ENCODE measurements around the gene RETN.
A peak's percentile ranks its signal among the peaks of the same experiment; 100 is the strongest.

RETN gene

DNA sequence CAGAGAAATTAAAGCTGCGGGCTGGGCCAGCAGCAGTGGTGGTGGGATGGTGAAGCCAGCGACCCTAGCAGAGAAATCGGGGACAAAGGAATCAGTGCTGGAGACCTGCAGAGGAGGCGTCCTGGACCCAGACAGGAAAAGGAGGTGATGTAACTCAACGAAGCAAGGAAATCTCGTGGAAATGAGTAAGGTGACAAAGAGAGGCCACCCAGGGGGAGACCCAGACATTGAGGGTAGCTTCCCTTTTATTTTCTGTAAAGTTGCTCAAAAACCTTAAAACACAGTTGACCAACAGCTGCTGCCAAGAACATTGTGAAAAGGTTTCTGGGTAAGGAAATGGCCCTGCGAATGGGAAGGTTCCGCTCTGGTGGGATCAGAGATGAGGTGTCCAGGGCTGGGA lies 13.3 kb upstream of the RETN start:
- Histone ChIP-seq H3K9me2 (replicated peaks; ENCODE audit: control insufficient read depth, low read length) (no peaks in the 10 kb centered on the region), H3K27ac (ENCODE audit: low read depth, low read length) (no peak overlapping the region), H3F3A (ENCODE audit: control insufficient read depth, insufficient read depth) (no peaks in the 10 kb centered on the region), H3K4me2 (ENCODE audit: low read length) (no peak overlapping the region), H3K9me3 (ENCODE audit: control insufficient read depth, insufficient read depth, low read length) (no peaks in the 10 kb centered on the region), H3K4me3 (ENCODE audit: low read length) (no peak overlapping the region), H3K36me3 (ENCODE audit: control insufficient read depth, low read length) (no peaks in the 10 kb centered on the region), H3K4me1 (ENCODE audit: control insufficient read depth, low read length) (peaks cover 19% of the 10 kb centered on the region), H3K79me2 (ENCODE audit: control insufficient read depth, low read length) (no peaks in the 10 kb centered on the region), H4K20me1 (ENCODE audit: control insufficient read depth, insufficient read depth, low read depth, low read length) (no peaks in the 10 kb centered on the region), H3K27me3 (ENCODE audit: control insufficient read depth, low read length) (no peaks in the 10 kb centered on the region)
- TF ChIP-seq, protein P1, sequence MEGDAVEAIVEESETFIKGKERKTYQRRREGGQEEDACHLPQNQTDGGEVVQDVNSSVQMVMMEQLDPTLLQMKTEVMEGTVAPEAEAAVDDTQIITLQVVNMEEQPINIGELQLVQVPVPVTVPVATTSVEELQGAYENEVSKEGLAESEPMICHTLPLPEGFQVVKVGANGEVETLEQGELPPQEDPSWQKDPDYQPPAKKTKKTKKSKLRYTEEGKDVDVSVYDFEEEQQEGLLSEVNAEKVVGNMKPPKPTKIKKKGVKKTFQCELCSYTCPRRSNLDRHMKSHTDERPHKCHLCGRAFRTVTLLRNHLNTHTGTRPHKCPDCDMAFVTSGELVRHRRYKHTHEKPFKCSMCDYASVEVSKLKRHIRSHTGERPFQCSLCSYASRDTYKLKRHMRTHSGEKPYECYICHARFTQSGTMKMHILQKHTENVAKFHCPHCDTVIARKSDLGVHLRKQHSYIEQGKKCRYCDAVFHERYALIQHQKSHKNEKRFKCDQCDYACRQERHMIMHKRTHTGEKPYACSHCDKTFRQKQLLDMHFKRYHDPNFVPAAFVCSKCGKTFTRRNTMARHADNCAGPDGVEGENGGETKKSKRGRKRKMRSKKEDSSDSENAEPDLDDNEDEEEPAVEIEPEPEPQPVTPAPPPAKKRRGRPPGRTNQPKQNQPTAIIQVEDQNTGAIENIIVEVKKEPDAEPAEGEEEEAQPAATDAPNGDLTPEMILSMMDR (IDR thresholded peaks at IDR 0.05; ENCODE audit: low read depth, low read length, poor library complexity, severe bottlenecking): no peak
- no peak for TF ChIP-seq EZH2phosphoT487 (IDR thresholded peaks at IDR 0.05; ENCODE audit: borderline replicate concordance, low read length)

DNA sequence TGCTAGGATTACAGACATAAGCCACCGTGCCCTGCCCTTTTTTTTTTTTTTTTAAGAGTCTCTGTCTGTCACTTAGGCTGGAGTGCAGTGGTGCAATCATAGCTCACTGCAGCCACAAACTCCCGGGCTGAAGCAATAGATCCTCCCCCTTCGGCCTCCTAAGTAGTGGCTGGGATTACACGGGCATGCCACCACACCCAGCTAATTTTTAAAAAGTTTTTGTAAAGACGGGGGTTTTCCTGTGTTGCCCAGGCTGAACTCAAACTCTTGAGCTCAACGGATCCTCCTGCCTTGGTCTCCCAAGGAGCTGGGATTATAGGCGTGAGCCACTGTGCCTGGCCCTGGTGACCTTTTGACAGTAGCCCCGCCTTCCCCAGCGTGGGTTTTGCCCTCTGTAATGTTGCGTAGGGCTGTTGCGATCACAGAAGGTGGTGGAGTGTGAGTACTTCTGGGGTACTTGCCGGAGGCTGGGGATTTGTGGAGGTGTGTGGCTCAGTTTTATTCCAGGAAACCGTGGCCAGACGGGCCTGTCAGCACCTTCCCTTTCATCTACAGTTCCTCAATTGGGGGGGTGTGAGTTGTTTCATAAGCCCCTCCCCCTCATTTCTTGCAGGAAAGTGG lies 11.6 kb upstream of the RETN start:
- Histone ChIP-seq H3K4me1 (ENCODE audit: control insufficient read depth, low read length) (peaks cover 17% of the 10 kb centered on the region), H3K36me3 (ENCODE audit: control insufficient read depth, low read length) (no peaks in the 10 kb centered on the region), H4K20me1 (ENCODE audit: control insufficient read depth, insufficient read depth, low read depth, low read length) (no peaks in the 10 kb centered on the region), H3K4me3 (ENCODE audit: low read length) (no peak overlapping the region), H3K9me3 (ENCODE audit: control insufficient read depth, insufficient read depth, low read length) (no peaks in the 10 kb centered on the region), H3F3A (ENCODE audit: control insufficient read depth, insufficient read depth) (no peaks in the 10 kb centered on the region), H3K27me3 (ENCODE audit: control insufficient read depth, low read length) (no peaks in the 10 kb centered on the region), H3K4me2 (ENCODE audit: low read length) (no peak overlapping the region), H3K9me2 (replicated peaks; ENCODE audit: control insufficient read depth, low read length) (no peaks in the 10 kb centered on the region), H3K27ac (ENCODE audit: low read depth, low read length) (no peak overlapping the region), H3K79me2 (ENCODE audit: control insufficient read depth, low read length) (no peaks in the 10 kb centered on the region)
- TF ChIP-seq, protein P1 (IDR thresholded peaks at IDR 0.05; ENCODE audit: low read depth, low read length, poor library complexity, severe bottlenecking): no peak
- no peak for TF ChIP-seq EZH2phosphoT487 (IDR thresholded peaks at IDR 0.05; ENCODE audit: borderline replicate concordance, low read length)

DNA sequence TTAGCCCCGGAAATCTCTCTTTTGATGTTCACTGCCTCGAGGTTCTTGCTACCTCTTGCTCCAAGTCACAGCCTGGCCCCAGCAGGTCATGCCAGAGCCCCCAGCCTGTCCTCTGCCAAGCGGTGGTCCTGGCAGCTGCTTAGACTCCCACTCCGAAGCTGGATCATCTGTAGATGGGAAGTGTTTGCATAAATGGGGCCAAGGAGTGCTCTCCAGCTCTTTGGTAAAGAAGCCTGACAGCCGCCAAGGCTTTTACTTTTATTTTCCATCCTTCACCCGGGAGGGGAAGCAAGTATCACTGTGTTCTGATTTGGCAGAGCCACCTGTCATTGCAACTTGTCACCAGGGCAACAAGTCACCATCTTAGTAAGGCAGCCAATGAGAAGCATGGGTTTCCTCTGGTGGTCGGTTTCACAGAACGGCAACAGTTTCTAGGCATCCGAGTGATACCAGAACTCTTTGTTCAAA lies 10.6 kb upstream of the RETN start:
- Histone ChIP-seq H3K27ac (ENCODE audit: low read depth, low read length) (no peak overlapping the region), H3K9me2 (replicated peaks; ENCODE audit: control insufficient read depth, low read length) (no peaks in the 10 kb centered on the region), H3K4me2 (ENCODE audit: low read length) (peak overlapping the region; percentile 12), H3F3A (ENCODE audit: control insufficient read depth, insufficient read depth) (no peaks in the 10 kb centered on the region), H3K4me1 (ENCODE audit: control insufficient read depth, low read length) (peaks cover 14% of the 10 kb centered on the region), H4K20me1 (ENCODE audit: control insufficient read depth, insufficient read depth, low read depth, low read length) (no peaks in the 10 kb centered on the region), H3K27me3 (ENCODE audit: control insufficient read depth, low read length) (no peaks in the 10 kb centered on the region), H3K9me3 (ENCODE audit: control insufficient read depth, insufficient read depth, low read length) (no peaks in the 10 kb centered on the region), H3K36me3 (ENCODE audit: control insufficient read depth, low read length) (no peaks in the 10 kb centered on the region), H3K4me3 (ENCODE audit: low read length) (no peak overlapping the region), H3K79me2 (ENCODE audit: control insufficient read depth, low read length) (no peaks in the 10 kb centered on the region)
- TF ChIP-seq, protein P1 (IDR thresholded peaks at IDR 0.05; ENCODE audit: low read depth, low read length, poor library complexity, severe bottlenecking): no peak
- no peak for TF ChIP-seq EZH2phosphoT487 (IDR thresholded peaks at IDR 0.05; ENCODE audit: borderline replicate concordance, low read length)
